Measurements from ENCODE around the gene SNRK.

- TF ChIP-seq POLR2AphosphoS5 (IDR thresholded peaks at IDR 0.05) (no peak), CTCF (IDR thresholded peaks at IDR 0.05) (no peak), POLR2A (IDR thresholded peaks at IDR 0.05) (no peak), EP300 (IDR thresholded peaks at IDR 0.05) (no peak)
These were observed 45.0 kb downstream of the SNRK start for GRCh38 chr3:43331381-43331780.

Measured in gastroesophageal sphincter (tissue), 3 donors.